GM18870 (cell line): ENCODE results near the gene LRTM2.

Source experiments
- ATAC-seq: cut with Tn5 transposase; IDR thresholded peaks from one replicate; pipeline ENCODE4 v1.9.1; 2021; ENCODE audit warnings: moderate library complexity; ENCODE audit not compliant: unreplicated experiment

LRTM2 gene

GRCh38 chr12:1864456-1864855, 44.1 kb downstream of the LRTM2 start:
- ATAC-seq: no peak

- ATAC-seq: no peak
Observed at GRCh38 chr12:1864867-1865266, 44.5 kb downstream of the LRTM2 start.

- ATAC-seq: no peak
Observed at GRCh38 chr12:1865284-1865866, 45.0 kb downstream of the LRTM2 start.

- ATAC-seq: no peak
Observed at GRCh38 chr12:1869145-1869544, 48.8 kb downstream of the LRTM2 start.

GRCh38 chr12:1870086-1870485, 49.7 kb downstream of the LRTM2 start:
- no peak for ATAC-seq

- ATAC-seq: no peak
Observed at GRCh38 chr12:1870998-1871917, 50.9 kb downstream of the LRTM2 start.

GRCh38 chr12:1872001-1872400, 51.6 kb downstream of the LRTM2 start:
- no peak for ATAC-seq

- ATAC-seq: no peak
Observed at GRCh38 chr12:1872448-1872847, 52.1 kb downstream of the LRTM2 start.

- no peak for ATAC-seq
Observed at GRCh38 chr12:1873531-1874510, 53.5 kb downstream of the LRTM2 start.

GRCh38 chr12:1875608-1876007, 55.2 kb downstream of the LRTM2 start:
- ATAC-seq: no peak

- ATAC-seq: no peak
Observed at GRCh38 chr12:1876086-1876485, 55.7 kb downstream of the LRTM2 start.

- no peak for ATAC-seq
Observed at GRCh38 chr12:1877169-1877878, 57.0 kb downstream of the LRTM2 start.

GRCh38 chr12:1878214-1878613, 57.8 kb downstream of the LRTM2 start:
- no peak for ATAC-seq

- ATAC-seq: no peak
Observed at GRCh38 chr12:1878695-1879094, 58.3 kb downstream of the LRTM2 start.

- ATAC-seq: no peak
Observed at GRCh38 chr12:1879633-1880032, 59.3 kb downstream of the LRTM2 start.

GRCh38 chr12:1880153-1880845, 59.9 kb downstream of the LRTM2 start:
- ATAC-seq: no peak

GRCh38 chr12:1880876-1881275, 60.5 kb downstream of the LRTM2 start:
- no peak for ATAC-seq

GRCh38 chr12:1881301-1881700, 60.9 kb downstream of the LRTM2 start:
- ATAC-seq: no peak

GRCh38 chr12:1881936-1882335, 61.6 kb downstream of the LRTM2 start:
- ATAC-seq: no peak

GRCh38 chr12:1882405-1882804, 62.0 kb downstream of the LRTM2 start:
- no peak for ATAC-seq
